ENCODE results near the gene MMEL1.
"Not testable (repeated sequence)": the region's sequence is repeated elsewhere in the genome, so short reads cannot be mapped to it uniquely, and the experiment has no call there.

GRCh38 chr1:2577565-2578075 lies 55.2 kb downstream of the MMEL1 start:
- TF ChIP-seq, protein P1, sequence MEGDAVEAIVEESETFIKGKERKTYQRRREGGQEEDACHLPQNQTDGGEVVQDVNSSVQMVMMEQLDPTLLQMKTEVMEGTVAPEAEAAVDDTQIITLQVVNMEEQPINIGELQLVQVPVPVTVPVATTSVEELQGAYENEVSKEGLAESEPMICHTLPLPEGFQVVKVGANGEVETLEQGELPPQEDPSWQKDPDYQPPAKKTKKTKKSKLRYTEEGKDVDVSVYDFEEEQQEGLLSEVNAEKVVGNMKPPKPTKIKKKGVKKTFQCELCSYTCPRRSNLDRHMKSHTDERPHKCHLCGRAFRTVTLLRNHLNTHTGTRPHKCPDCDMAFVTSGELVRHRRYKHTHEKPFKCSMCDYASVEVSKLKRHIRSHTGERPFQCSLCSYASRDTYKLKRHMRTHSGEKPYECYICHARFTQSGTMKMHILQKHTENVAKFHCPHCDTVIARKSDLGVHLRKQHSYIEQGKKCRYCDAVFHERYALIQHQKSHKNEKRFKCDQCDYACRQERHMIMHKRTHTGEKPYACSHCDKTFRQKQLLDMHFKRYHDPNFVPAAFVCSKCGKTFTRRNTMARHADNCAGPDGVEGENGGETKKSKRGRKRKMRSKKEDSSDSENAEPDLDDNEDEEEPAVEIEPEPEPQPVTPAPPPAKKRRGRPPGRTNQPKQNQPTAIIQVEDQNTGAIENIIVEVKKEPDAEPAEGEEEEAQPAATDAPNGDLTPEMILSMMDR (IDR thresholded peaks at IDR 0.05): not testable (repeated sequence)
- TF ChIP-seq, protein P2, sequence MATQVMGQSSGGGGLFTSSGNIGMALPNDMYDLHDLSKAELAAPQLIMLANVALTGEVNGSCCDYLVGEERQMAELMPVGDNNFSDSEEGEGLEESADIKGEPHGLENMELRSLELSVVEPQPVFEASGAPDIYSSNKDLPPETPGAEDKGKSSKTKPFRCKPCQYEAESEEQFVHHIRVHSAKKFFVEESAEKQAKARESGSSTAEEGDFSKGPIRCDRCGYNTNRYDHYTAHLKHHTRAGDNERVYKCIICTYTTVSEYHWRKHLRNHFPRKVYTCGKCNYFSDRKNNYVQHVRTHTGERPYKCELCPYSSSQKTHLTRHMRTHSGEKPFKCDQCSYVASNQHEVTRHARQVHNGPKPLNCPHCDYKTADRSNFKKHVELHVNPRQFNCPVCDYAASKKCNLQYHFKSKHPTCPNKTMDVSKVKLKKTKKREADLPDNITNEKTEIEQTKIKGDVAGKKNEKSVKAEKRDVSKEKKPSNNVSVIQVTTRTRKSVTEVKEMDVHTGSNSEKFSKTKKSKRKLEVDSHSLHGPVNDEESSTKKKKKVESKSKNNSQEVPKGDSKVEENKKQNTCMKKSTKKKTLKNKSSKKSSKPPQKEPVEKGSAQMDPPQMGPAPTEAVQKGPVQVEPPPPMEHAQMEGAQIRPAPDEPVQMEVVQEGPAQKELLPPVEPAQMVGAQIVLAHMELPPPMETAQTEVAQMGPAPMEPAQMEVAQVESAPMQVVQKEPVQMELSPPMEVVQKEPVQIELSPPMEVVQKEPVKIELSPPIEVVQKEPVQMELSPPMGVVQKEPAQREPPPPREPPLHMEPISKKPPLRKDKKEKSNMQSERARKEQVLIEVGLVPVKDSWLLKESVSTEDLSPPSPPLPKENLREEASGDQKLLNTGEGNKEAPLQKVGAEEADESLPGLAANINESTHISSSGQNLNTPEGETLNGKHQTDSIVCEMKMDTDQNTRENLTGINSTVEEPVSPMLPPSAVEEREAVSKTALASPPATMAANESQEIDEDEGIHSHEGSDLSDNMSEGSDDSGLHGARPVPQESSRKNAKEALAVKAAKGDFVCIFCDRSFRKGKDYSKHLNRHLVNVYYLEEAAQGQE (IDR thresholded peaks at IDR 0.05; ENCODE audit: insufficient read depth in 1 of 2, low read depth in 2 of 2, low read length in 1 of 2): not testable (repeated sequence)
- not testable (repeated sequence) for TF ChIP-seq POLR2AphosphoS5 (IDR thresholded peaks at IDR 0.05; ENCODE audit: low read depth, low read length)

Measured in Panc1 (cell line).